GM19455 (cell line): ENCODE measurements around the gene RRH.

Experiments
- ATAC-seq: cut with Tn5 transposase; IDR thresholded peaks from one replicate; pipeline ENCODE4 v1.9.1; 2021; ENCODE audit not compliant: unreplicated experiment

RRH gene

DNA sequence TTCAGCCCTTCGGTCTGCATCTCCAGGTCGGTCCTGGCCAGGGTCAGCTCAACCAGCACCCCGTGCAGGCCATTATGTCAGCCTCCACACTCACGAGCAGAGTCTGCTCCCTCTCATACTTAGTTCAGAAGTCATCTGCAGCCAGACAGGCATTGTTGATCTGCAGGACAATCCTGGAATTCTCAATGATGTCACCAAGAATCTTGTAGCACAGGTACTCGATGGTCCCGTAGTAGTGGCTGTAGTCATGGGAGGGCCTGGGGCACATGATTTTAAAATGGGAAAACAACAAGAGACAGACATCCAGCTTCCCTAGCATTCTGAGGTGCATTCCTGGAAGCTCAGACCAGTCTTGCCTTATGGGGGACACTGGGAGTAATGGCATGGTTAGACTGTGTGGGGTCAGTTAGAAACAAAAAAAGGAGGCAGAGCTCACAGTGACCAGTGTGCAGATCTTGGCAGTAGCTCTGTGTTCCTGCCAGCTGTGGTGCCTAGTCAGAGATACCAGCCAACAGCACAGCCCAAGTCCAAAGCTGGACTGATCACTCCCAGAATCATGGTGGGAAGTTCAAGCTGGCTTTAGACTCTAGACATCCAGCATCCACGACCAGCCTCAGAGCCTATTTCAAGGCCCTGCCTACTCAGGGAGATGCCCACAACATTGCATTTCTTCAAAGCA is 52.0 kb downstream of the RRH start:
- no peak for ATAC-seq

DNA sequence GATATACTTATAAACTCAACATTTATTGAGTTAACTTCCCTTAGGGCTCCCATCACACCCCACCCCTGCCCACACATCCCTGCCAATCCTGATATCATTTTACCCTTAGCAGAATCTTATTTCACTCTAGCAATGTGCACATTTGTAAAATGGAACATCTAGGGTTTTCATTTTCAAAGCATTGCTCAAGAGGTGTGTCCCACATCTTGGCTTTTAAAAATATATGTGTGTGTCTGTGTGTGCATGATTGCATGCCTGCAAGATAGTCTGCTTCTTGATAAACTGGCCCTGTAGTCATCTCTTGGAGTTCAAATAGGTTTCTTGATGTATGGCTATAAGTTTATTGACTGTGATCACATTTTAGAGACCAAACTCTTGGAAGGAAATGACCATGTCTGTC is 58.5 kb downstream of the RRH start:
- ATAC-seq: no peak

DNA sequence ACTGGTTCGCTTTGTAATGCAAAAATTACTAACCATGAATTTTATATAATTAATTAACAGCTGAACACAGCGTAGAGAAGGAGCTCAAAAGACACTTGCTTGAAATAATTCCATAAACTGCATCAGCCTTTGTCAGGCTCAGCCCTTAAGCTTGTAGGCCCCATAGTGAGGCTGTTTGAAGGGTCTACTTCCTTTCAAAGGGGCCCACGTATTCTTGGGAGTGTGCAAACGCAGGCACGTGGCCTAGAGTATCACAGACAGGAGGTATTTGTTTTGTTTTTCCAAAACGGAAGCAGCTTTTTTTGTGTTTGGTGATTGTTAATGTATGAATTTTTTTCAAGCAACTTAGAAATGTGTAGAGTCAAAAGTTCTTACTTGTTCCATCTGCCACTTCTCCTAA is 59.3 kb downstream of the RRH start:
- no peak for ATAC-seq

DNA sequence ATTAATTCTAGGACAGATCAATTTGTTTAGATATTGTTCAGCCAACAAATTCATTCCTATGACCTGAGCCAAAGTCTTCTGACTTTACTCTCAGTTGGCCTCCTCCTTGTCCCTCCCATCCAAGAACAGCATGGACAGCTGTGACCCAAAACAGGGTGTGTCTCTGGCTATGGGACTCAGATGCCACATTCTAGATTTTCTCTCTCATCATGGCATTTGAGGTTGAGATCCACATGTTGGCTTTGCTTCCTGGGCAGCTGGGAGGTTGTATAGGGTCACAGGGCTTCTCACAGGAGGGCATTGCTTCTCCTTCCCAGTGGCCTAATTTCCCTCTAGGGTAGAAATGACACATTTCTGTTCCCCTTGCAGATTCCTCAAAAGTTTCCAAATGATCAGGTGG is 62.3 kb downstream of the RRH start:
- ATAC-seq: no peak
